ENCODE measurements around the gene DRD3.

Gene DRD3

DNA sequence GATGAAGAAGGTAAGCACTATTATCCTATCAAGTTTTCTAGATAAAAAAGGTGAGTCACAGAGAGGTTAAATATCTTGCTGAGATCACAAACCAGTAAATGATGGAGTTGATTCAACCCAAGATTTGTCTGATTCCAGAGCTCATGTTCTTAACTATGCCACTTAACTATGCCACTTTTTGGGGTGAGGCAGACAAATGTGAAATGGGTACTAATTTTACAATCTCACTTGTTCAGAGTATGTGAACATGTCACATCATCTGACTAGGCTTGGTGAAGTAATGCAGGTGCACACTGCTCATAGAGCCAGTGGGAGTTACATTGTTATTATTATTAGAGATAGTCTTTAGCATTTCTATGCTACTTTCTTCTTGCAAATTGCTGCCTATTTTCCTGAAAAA is 2.0 kb downstream of the DRD3 start:
- no peak for DNase-seq

DNA sequence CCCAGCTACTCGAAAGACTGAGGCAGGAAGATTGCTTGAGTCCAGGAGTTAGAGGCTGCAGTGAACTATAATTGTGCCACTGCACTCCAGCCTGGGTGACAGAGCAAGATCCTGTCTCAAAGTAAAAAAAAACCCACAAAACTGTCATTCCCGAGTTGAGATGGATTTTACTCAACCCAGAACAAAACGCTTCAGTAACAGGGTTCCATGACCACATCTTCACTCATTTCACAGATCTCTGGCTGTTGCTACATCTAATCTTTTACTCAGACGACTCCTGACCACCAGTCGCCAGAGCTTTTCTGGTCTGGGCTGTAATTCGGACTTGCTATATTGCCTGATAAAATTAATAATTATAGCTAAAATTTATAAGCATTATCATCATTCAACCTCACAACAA is 2.4 kb downstream of the DRD3 start:
- no peak for DNase-seq

DNA sequence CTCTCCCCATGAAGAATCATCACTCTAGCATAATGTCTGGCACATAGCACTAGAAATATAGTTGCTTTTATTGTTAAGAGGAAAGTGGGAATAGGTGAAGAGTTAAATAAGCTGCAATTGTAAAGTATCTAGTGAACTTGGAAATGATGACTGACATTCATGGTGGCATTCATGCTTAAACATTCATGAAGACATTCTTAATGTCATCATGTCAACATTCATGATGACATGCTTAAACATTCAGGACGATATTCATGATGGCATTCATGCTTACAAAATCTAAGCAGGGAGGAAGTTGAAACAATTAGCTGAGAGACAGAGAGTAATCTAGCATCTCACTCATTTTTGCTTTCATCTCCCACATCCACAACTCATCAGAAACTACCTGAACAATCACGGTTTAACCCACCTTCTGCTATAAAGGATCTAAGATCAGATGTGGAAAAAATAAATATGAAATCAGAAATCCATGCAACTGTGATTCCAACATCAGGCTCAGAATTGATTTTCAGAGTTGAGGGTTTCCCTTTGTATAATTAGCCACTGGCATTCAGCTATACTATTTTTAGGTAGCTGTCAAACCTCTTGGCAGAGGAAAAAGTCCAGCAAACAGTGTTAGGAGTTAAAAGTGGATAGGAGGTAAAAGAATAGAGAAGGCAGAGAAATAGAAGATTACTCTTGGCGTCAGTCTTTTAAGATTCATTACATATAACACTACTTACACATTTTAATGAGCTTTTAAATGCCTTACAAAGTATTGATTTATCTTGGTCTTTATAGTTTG is 3.5 kb downstream of the DRD3 start:
- DNase-seq, result no peak

DNA sequence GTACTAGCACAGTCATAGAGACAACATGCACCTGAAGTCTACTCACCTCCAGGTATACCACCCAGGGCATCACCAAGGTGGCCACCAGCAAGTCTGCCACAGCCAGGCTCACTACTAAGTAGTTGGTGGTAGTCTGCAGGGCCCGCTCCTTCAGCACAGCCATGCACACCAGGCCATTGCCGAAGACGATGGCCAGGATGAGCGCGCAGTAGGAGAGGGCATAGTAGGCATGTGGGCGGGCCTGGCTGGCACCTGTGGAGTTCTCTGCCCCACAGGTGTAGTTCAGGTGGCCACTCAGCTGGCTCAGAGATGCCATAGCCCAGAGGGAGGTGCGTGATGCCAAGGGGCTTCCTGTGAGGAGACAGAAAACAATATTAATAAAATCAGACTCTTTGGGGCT is 7.2 kb downstream of the DRD3 start:
- no peak for DNase-seq

DNA sequence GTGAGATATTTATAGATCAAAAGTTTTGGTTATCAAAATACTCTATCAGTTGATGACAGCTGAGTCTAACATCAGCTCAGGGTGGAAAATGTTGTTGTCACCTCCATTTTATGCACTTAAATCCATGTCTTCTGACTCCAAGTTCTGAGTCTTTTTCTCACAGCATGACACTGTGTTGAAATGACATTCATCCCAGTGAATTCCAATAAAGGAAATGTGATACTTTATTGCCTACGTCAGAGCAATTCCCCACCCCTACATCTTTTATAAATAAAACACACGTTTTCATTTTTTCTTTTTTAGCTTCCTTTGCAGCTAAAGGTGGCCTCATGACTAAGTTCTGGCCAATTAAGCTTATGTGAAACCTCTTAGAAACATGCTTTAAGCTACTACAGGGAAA is 10.7 kb downstream of the DRD3 start:
- no peak for DNase-seq

DNA sequence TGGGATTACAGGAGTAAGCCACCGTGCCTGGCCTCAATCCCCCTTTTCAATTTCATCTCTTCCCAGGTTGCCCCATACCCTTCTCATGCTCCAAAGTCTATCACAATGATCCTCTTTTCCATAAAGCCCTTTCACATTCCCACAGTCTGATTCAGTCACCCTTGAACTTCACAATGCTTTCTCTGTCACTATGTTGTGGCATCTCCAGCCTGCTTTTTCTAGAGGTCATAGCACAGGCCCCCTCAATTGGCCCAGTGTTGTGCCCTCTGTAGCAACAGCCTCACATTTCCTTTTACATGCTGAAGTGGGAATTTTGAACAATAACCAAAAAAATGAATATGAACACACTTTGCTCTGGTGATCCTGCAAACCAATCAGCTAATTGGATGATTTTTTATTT is 21.5 kb downstream of the DRD3 start:
- no peak for DNase-seq

DNA sequence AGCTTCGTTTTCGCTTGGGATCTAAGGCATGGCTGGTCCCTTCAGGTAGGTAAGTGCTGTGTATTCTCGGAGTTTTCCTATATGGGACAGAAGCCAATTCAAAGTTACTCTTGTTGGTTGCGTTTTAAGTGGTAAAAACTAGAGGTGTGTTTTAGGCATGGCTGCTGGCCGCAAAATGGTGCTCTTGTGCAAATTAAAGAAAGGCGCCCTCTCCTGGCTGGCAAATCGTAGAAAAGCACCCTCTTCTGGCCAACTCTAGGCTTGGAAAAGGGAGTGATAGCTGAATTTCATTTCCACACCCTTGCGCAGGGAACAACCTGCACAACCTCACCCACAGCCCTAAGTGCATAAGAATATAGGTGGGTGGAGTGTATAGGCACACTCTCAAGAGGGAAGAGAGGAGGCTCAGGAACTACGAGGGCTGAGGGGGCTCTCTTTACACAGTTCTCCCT is 23.5 kb downstream of the DRD3 start:
- DNase-seq, result no peak

DNA sequence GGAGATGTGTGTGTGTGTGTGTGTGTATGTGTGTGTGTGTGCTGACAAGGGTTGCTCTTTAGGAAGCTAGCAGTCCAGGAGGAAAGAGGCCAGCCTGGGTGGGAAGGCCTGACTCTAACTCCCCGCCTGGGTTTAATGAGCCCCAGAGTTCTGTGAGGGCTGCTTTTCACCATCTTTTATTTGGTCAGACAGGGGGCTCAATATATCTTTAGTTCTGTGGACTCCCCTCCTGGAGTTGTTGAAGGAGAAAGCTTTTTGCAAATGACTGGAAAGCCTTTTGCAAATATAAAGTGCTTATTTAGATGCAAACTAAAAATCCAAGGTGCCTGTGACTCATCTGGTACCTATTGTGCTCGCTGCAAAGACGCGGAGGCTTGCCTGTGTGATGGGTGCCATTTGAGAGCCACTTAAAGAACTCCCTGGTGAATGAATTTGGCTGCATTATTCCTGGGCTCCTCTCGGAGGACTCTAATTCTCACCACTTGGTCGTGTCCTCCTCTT is 24.5 kb downstream of the DRD3 start:
- no peak for DNase-seq

DNA sequence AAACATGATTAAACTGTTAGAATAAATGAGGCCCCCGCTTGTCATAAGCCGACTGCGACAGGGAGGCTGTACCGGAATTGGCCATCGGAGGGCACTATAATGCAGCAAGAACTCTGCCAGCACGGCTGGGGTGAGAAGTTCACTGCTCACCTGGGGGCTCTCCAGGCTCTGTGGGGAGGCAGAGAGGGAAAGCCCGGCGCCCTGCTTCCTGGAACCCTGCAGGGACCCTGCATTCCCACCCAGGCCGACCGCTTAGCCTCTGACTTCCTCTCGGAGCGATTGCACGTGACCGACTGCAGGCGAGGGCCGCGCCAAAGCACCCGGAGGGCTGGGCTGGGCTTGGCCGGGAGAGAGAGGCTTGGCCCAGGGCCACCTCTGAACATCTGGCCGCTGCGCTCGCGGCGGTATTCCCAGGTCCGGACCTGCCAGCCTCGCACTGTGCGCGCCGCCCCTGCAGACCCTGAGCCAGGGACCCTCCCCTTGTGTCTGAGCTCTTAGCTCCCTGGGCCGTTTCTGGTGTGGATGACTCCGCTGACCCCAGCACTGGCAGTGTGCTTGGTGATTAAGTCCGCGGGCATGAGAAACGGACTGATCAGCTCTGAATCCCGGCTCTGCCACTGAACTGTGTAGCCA is 26.2 kb downstream of the DRD3 start:
- peak; percentile 83 for DNase-seq

DNA sequence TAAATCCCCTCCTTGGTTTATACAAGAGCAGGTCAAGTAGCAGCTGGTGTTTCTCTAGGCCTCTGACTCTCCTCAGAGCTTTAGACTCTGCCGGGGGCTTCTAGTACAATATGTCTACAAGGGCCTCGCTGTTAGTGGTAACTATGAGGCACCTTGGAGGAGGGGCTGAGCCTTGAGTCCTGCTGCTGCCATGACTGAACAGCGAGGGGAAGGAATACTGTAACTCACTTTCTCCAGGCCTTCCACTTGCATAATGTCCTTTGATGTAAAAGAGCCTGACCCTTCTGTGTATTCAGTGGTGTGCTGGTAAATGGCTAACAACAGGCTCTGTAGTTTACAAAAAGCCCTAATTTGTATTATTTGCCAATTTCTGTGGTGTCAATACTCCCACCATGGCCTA is 27.8 kb downstream of the DRD3 start:
- DNase-seq, result no peak

DNA sequence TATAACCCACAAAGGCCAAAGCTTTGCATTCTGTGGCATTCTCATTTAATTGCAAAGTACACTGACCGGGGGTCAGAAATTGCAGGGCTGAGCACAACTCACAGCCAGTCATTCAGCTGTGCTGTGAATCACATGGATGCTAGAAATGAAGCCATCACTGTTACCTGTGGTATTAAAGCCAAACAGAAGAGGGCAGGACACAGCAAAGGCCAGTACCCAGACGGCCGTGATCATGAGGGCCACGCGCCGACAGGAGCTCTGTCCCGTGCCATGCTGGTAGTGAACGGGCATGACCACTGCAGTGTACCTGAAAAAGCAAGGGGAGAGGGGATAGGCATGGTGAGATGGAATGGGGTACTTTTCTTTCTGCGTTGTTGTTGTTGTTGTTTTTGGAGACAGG is 31.6 kb downstream of the DRD3 start:
- no peak for DNase-seq

DNA sequence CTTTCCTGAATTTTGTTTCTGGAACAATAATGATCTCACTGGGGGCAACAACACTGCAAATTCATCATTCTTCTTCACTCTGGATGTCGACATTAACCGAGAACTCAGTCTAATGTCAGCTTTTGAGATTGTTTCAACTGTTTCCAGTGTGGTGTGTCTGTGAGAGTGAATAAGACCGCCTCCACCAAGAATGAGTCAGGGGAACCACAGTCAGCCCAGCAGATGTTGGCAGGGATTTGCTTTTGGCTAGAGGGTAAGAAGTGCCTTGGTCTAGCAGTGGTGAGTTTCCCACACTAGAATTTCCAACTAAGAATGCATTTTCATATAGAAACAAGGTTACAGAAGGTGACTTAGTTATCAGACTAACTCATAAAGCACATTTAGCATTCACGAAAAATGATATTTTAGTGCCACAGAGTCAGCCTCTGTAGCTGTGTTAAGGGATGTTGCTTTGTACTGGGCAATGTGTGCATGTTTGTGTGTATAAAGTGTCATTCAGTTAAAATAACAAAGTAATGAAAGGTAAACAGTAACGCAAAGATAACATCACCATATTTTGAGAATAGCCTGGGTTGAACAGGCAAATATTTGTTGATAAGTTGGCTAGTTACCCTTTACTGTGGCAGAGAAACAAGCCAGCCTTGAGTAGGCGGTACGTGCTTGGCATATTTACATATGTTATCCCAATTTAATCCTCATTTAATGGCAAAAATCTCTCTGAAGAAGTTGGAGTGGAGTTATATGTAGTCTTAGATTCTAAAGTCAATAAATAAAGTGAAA is 33.8 kb downstream of the DRD3 start:
- no peak for DNase-seq

DNA sequence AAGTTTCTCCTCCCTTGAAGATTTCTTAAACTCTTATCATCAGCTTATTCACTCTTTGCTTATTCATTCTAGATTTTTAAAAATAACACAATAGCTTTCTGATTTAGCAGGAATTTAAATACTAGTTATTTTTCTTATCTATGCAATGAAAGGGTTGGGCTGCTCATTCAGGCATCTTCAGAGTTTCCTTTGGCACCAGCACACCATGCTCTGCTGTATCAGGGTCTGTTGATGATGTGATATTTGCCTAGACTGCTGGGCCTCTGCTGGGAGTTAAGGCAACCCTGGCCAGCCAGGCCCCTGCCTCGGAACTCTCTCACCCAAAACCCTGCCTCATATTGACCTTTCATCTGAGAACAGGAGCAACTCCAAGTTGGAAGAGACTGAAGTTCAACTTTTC is 35.0 kb downstream of the DRD3 start:
- DNase-seq, result no peak

DNA sequence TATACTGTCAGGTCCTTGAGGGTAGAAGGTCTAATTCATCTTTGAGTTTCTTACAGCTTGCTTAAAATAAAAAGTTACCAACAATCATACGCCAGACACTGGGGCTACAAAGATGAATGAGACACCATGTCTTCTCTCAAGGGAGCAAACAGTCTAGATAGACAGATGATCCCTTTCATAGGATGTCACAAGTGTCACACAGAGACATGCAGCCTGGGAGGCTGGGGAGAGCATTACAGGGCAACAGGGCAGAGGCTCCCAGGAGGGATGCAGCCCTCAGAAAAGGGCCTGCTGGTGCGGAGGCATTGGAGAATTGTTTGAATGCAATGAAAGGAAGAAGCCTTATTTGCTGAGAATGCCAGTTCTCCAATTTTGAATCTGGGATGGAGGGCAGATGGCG is 39.0 kb downstream of the DRD3 start:
- DNase-seq, result no peak

DNA sequence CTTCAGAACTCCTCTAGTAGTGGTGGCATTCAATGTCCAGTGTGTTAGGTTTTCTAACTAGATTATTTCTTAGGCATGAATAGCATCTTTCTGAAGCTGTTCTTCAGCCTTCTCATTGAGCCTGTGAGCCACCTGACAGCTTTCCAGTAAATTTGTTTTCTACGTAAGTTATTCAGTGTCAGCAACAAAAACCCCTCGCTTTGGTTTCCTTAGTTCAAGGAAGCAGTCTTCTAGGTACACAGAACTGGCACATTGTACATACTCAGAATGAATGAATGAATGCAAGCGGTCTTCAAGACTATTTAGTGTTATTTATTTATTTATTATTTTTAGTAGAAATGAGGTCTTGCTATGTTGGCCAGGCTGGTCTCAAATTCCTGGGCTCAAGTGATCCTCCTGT is 44.9 kb downstream of the DRD3 start:
- DNase-seq, result no peak

DNA sequence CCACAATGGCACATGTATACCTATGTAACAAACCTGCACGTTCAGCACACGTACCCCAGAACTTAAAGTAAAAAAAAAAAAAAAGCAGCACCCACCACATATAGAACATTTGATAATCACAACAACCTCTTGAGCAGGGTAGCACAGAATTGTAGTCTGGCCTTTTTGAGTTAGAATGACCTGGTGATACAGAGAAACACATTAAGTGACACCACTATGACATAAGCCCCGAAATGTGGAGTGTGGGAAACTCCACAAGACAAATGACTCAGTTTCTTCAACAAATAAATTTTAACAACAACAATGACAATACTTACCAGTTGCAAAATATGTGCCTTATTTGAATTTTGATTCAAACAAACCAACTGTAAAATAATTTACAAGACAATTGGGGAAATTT is 46.4 kb downstream of the DRD3 start:
- no peak for DNase-seq

DNA sequence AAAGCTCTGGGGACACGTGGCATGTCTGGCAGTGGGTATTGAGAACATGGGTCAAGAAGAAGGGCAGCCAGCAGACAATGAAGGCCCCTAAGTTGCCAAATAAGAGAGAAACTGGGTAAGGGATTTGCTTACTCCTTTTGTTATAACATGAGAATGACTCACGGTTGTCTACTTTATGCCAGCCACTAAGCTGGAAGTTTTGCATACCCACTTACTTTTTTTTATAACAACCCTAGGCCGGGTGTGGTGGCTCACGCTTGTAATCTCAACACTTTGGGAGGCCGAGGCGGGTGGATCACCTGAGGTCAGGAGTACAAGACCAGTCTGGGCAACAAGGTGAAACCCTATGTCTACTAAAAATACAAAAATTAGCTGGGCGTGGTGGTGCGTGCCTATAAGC is 50.0 kb downstream of the DRD3 start:
- no peak for DNase-seq

DNA sequence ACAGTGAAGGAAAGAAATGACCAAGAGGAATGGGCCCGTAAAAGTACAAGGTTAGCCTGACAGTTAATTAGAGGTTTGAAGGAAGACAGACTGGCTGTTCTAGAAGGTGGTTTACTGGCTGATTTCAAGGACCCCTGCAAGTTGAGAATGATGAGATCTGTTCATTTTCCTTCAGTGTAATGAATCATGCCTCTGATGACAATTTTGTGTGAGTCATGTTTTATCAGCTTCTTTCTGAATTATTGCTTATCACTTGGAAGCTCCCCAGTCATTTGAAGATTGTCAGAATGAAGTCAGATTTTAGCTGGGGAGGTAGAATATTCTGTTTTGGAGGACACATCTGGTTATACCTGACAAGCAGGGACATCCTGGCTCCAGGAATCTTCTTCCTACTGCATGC is 50.6 kb downstream of the DRD3 start:
- no peak for DNase-seq

DNA sequence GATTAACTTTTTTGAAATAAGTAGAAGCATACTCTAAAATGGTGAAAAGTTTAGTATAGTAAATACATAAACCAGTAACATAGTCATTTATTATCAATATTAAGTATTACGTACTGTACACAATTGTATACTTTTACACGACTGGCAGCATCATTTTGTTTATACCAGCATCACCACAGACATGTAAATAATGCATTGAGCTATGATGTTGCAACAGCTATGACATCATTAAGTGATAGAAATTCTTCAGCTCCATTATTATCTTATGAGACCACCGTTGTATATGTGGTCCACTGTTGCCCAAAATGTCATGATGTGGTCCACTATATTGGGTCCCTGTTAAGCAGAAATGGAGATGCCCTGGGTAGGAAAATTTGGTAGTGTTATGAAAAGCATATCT is 51.3 kb downstream of the DRD3 start:
- no peak for DNase-seq

DNA sequence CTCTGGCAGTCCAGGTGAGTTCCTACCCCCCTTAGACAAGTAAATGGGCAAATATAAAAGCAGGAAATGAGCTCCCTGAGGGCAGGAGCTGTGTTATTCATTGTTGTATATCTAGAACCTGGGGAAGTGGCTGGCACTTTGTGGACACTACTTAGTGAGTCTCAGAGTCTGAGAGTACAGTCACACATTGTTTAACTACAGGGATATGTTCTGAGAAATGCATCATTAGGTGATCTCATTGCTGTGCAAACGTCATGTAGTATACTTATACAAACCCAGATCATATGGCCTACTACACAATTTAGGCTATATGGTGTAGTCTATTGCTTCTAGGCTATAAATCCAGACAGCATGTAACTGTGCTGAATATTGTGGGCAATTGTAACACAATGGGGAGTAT is 52.4 kb downstream of the DRD3 start:
- DNase-seq, result no peak

DNA sequence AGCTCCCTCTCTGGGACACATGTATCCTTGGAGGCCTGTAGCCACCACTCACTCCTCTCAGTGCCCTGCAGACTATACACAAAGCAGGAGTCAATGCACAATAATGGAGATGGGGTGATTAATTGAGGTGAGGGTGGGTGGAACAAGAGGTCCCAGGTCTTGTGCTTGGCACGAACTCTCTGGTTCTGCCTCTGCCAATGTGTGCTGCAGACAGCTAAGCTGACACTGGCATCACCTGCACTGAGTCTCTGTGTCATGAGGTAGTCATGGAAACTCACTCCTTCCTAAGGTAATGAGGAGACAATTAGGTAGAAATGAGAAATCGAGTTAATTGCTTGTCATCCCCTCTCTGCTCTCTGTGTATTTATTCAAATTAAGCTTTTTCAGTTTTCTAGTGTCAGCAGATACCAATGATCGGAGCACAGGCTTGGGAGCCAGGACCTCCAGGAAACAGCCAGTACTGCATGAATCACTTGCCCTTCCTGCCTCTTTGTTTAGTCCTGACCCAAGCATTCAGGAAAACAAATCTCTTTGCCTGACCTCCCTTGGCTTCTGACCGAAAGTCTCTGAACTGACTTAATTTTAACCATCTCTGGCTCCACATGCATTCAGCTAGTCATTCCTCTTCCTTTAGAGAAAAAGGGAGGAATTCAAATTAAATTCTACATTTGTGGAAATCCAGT is 56.7 kb downstream of the DRD3 start:
- no peak for DNase-seq

DNA sequence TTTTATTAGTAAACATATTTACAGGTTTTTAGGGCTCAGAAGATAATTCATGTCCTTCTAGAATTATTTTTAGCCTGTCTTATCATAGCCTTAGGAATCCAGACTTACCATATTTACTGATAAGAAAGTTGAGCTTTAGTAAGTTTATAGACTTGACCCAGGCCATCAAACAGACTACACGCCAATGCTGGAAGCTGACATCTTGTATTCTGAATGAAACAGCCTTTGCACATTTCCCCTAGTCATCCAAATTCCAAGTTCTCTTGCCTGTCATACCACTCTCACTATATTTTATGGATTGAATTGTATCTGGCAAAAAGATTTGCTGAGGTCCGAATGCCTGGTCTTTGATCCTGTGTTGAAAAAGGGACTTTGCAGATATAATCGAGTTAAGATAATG is 58.6 kb downstream of the DRD3 start:
- no peak for DNase-seq

DNA sequence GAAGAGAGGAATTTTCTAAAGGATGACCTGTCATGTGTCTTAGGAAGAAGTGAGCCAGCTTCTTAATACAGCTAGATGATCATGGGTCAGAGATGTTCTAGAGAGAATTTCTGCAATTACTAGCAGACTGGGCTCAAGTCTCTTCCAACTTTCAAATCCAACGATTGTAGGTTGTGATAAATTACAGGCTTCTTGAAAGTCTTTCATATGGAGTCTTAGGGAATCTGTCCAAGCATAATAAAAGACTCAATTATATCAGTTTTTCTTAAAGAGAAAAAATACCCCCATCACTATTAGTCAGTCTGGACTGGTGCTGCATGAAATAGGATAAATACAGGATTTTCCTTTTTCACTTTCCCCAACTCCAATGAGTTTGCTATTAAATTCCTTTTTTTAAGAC is 59.1 kb downstream of the DRD3 start:
- DNase-seq, result no peak

Data from NCI-H2081 treated with DMSO at 0.1 percent for 48 hours (cell line).